Right lobe of liver (tissue), 4 donors: ENCODE data around the gene ESRRB.

Experiments
- CTCF ChIP-seq, 4 donors: fragments of 200-600 bp in 3 of 4; fragments of 450-650 bp in 1 of 4; IDR thresholded peaks; one replicate each; pipeline versions ENCODE4 v1.5.1 to v1.8.0; 2016 to 2022; ENCODE audit warnings: antibody characterized with exemption in 4 of 4, mild to moderate bottlenecking in 2 of 4
- POLR2A ChIP-seq: fragments of 450-650 bp; IDR thresholded peaks from one replicate; pipeline ENCODE4 v1.6.1; 2017; ENCODE audit warnings: antibody characterized with exemption, mild to moderate bottlenecking
- donor health status: DM: no; HTN: no; CAD: no.
- donor health status: DM: no; HTN: no; CAD: no.
- donor health status: DM: no; HTN: yes; CAD: no.

- TF ChIP-seq CTCF (IDR thresholded peaks at IDR 0.05) (no peak), POLR2A (no peak)
Measured at GRCh38 chr14:76375484-76375883, 453 bp upstream of the ESRRB start.
